ACC112 (cell line): ENCODE measurements around the gene CREB3L1.
"Not testable (repeated sequence)": the region's sequence is repeated elsewhere in the genome, so short reads cannot be mapped to it uniquely, and the experiment has no call there.

Experiments used
- H2AFZ ChIP-seq: fragments of 200-600 bp; sonication (generic); one replicate; pipeline ENCODE4 v1.6.0; 2017; ENCODE audit warnings: antibody characterized with exemption, low read length; ENCODE audit not compliant: unreplicated experiment
- H3K27ac ChIP-seq: fragments of 200-600 bp; sonication (generic); 2 replicates; pipeline ENCODE4 v1.5.1; 2014; ENCODE audit warnings: low read depth, mild to moderate bottlenecking, antibody characterized with exemption, low read length, moderate library complexity
- H3K27me3 ChIP-seq: fragments of 200-600 bp; sonication (generic); 2 replicates; pipeline ENCODE4 v1.6.1; 2014; ENCODE audit warnings: mild to moderate bottlenecking, antibody characterized with exemption, low read length, moderate library complexity, mixed read lengths; ENCODE audit not compliant: insufficient read depth
- H3K36me3 ChIP-seq: fragments of 200-600 bp; sonication (generic); 2 replicates; pipeline ENCODE4 v1.6.1; 2016; ENCODE audit warnings: mild to moderate bottlenecking, antibody characterized with exemption, low read length, moderate library complexity, mixed read lengths; ENCODE audit not compliant: insufficient read depth
- H3K4me1 ChIP-seq: fragments of 200-600 bp; sonication (generic); one replicate; pipeline ENCODE4 v1.6.1; 2016; ENCODE audit warnings: low read length, mixed read lengths; ENCODE audit not compliant: insufficient read depth, unreplicated experiment, control insufficient read depth
- H3K4me3 ChIP-seq: fragments of 200-600 bp; sonication (generic); 2 replicates; pipeline ENCODE4 v1.5.1; 2014; ENCODE audit warnings: mild to moderate bottlenecking, low read depth, low read length
- H3K79me2 ChIP-seq: fragments of 200-600 bp; sonication (generic); one replicate; pipeline ENCODE4 v1.6.0; 2016; ENCODE audit warnings: low read length; ENCODE audit not compliant: control insufficient read depth, unreplicated experiment, insufficient read depth

Gene CREB3L1

GRCh38 chr11:46298699-46299433, 21.4 kb downstream of the CREB3L1 start:
- Histone ChIP-seq H3K27me3 (no peaks in the 10 kb centered on the region), H3K27ac (peak overlapping the region; percentile 93), H3K36me3 (peaks cover 6% of the 10 kb centered on the region; the same call in 1 of the 2 replicates), H3K4me3 (peak overlapping the region; percentile 61), H2AFZ (no peak overlapping the region), H3K4me1 (peaks cover 58% of the 10 kb centered on the region), H3K79me2 (peaks cover 50% of the 10 kb centered on the region)

- Histone ChIP-seq H2AFZ (no peak overlapping the region), H3K36me3 (peaks cover 6% of the 10 kb centered on the region; the same call in 1 of the 2 replicates), H3K79me2 (peaks cover 45% of the 10 kb centered on the region), H3K4me1 (peaks cover 52% of the 10 kb centered on the region), H3K27me3 (no peaks in the 10 kb centered on the region), H3K27ac (peak overlapping the region; percentile 93), H3K4me3 (peak overlapping the region; percentile 61)
These were observed 22.0 kb downstream of the CREB3L1 start for GRCh38 chr11:46299451-46299961.

- no peak overlapping the region for H3K4me3 ChIP-seq
- H3K27ac ChIP-seq: peak overlapping the region; percentile 93
- no peak overlapping the region for H2AFZ ChIP-seq
- peaks cover 51% of the 10 kb centered on the region for H3K79me2 ChIP-seq
- peaks cover 48% of the 10 kb centered on the region for H3K4me1 ChIP-seq
- H3K27me3 ChIP-seq: no peaks in the 10 kb centered on the region
- H3K36me3 ChIP-seq: peaks cover 6% of the 10 kb centered on the region; the same call in 1 of the 2 replicates
These were observed 22.8 kb downstream of the CREB3L1 start for GRCh38 chr11:46300270-46300669.

- Histone ChIP-seq H3K4me1 (peaks cover 40% of the 10 kb centered on the region), H3K27ac (no peak overlapping the region), H3K27me3 (no peaks in the 10 kb centered on the region), H3K79me2 (peaks cover 38% of the 10 kb centered on the region), H2AFZ (no peak overlapping the region), H3K36me3 (peaks cover 9% of the 10 kb centered on the region; the same call in 1 of the 2 replicates), H3K4me3 (no peak overlapping the region)
These were observed 25.4 kb downstream of the CREB3L1 start for GRCh38 chr11:46302866-46303265.

- Histone ChIP-seq H3K36me3 (peaks cover 12% of the 10 kb centered on the region; the same call in 1 of the 2 replicates), H3K4me1 (peaks cover 39% of the 10 kb centered on the region), H3K79me2 (peaks cover 40% of the 10 kb centered on the region)
- not testable (repeated sequence) for H3K27ac ChIP-seq, H2AFZ ChIP-seq, H3K27me3 ChIP-seq, H3K4me3 ChIP-seq
These were observed 26.6 kb downstream of the CREB3L1 start for GRCh38 chr11:46304036-46304435.

GRCh38 chr11:46304605-46305179, 27.2 kb downstream of the CREB3L1 start:
- H3K36me3 ChIP-seq: peaks cover 12% of the 10 kb centered on the region; the same call in 1 of the 2 replicates
- H3K4me1 ChIP-seq: peaks cover 39% of the 10 kb centered on the region
- H3K27me3 ChIP-seq: no peaks in the 10 kb centered on the region
- no peak overlapping the region for H3K4me3 ChIP-seq
- peak overlapping the region; percentile 23; the same call in 1 of the 2 replicates for H3K27ac ChIP-seq
- H2AFZ ChIP-seq: no peak overlapping the region
- peaks cover 40% of the 10 kb centered on the region for H3K79me2 ChIP-seq

- peaks cover 35% of the 10 kb centered on the region for H3K4me1 ChIP-seq
- peaks cover 10% of the 10 kb centered on the region; the same call in 1 of the 2 replicates for H3K36me3 ChIP-seq
- H3K27me3 ChIP-seq: no peaks in the 10 kb centered on the region
- H3K4me3 ChIP-seq: no peak overlapping the region
- H2AFZ ChIP-seq: no peak overlapping the region
- H3K27ac ChIP-seq: peak overlapping the region; percentile 23; the same call in 1 of the 2 replicates
- peaks cover 34% of the 10 kb centered on the region for H3K79me2 ChIP-seq
These were observed 27.8 kb downstream of the CREB3L1 start for GRCh38 chr11:46305295-46305694.

- Histone ChIP-seq H3K4me3 (no peak overlapping the region), H3K4me1 (peaks cover 33% of the 10 kb centered on the region), H3K27ac (peak overlapping the region; percentile 53; the same call in 1 of the 2 replicates), H3K27me3 (no peaks in the 10 kb centered on the region), H3K79me2 (peaks cover 30% of the 10 kb centered on the region), H2AFZ (no peak overlapping the region), H3K36me3 (peaks cover 14% of the 10 kb centered on the region; the same call in 1 of the 2 replicates)
These were observed 28.9 kb downstream of the CREB3L1 start for GRCh38 chr11:46306296-46306853.

GRCh38 chr11:46307369-46307768, 29.9 kb downstream of the CREB3L1 start:
- no peak overlapping the region for H3K4me3 ChIP-seq
- peaks cover 24% of the 10 kb centered on the region for H3K79me2 ChIP-seq
- H3K4me1 ChIP-seq: peaks cover 33% of the 10 kb centered on the region
- H3K36me3 ChIP-seq: peaks cover 14% of the 10 kb centered on the region; the same call in 1 of the 2 replicates
- H2AFZ ChIP-seq: no peak overlapping the region
- H3K27me3 ChIP-seq: no peaks in the 10 kb centered on the region
- H3K27ac ChIP-seq: no peak overlapping the region

GRCh38 chr11:46307785-46308341, 30.4 kb downstream of the CREB3L1 start:
- Histone ChIP-seq H3K27me3 (no peaks in the 10 kb centered on the region), H3K36me3 (peaks cover 15% of the 10 kb centered on the region), H3K4me3 (no peak overlapping the region), H3K4me1 (peaks cover 33% of the 10 kb centered on the region), H3K27ac (no peak overlapping the region), H3K79me2 (peaks cover 21% of the 10 kb centered on the region), H2AFZ (no peak overlapping the region)
